GM18951 (cell line): ENCODE data around the gene JAK1.

ENCODE experiments used
- POLR2A ChIP-seq: IDR thresholded peaks from 4 replicates; pipeline ENCODE4 v1.6.1; 2011; ENCODE audit warnings: mild to moderate bottlenecking; ENCODE audit not compliant: insufficient read length, insufficient read depth; ENCODE audit errors: extremely low read depth
- in situ Hi-C: fragments of 300-500 bp; cut with MboI; formaldehyde crosslinking; loops from one replicate; pipeline ENCODE4 v1.12.0; 2022; ENCODE audit warnings: low sequenced_read_pairs, mixed read lengths, inconsistent platforms; ENCODE audit not compliant: unreplicated experiment

Gene JAK1

DNA sequence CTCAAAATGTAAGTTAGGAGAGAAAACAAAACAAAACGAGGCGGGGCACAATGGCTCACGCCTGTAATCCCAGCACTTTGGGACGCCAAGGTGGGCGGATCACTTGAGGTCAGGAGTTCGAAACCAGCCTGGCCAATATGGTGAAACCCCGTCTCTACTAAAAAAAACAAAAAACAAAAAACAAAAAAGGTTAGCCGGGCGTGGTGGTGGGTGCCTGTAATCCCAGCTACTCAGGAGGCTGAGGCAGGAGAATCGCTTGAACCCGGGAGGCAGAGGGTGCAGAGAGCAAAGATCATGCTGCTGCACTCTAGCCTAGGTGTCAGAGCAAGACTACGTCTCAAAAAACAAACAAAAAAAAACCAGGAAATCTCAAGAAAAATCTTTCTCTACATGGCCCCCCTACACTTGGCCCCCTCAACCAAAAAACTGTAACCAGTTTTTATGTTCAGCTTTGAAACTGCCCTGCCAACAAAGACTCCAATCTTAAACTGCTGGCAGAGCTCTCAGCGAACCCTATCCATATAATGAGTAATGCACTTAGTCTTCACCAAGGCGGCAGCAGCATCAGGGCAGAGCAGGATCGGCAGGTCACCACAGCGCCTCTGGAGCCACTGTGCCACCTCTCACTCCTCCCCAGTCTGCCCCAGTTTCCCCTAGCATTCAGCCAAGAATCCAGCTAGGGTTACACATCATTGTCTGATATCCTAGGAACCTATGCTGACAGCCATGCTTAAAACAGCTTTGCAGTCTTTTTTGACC, 71.7 kb downstream of the JAK1 start:
- TF ChIP-seq POLR2A: no peak
- in situ Hi-C loops: no loop called here

DNA sequence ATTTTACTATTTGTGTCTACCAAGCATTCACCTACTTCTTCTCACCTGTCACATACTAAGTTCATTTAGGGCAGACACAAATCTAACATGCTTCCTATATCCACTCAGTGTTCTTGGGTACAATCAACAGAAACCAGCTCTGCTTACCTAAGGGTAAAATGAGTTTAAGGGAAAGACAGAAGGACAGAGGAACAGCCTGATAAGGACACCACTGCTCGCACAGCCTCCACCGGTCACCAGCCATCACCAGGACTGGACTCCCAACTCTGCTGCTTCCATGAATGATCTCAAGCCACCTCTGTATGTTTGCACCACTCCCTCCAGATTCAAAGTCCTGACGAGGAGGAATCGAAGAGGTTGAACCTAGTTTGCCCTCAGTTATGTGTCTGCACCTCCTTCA, 72.4 kb downstream of the JAK1 start:
- TF ChIP-seq POLR2A: no peak
- in situ Hi-C loops: no loop called here

DNA sequence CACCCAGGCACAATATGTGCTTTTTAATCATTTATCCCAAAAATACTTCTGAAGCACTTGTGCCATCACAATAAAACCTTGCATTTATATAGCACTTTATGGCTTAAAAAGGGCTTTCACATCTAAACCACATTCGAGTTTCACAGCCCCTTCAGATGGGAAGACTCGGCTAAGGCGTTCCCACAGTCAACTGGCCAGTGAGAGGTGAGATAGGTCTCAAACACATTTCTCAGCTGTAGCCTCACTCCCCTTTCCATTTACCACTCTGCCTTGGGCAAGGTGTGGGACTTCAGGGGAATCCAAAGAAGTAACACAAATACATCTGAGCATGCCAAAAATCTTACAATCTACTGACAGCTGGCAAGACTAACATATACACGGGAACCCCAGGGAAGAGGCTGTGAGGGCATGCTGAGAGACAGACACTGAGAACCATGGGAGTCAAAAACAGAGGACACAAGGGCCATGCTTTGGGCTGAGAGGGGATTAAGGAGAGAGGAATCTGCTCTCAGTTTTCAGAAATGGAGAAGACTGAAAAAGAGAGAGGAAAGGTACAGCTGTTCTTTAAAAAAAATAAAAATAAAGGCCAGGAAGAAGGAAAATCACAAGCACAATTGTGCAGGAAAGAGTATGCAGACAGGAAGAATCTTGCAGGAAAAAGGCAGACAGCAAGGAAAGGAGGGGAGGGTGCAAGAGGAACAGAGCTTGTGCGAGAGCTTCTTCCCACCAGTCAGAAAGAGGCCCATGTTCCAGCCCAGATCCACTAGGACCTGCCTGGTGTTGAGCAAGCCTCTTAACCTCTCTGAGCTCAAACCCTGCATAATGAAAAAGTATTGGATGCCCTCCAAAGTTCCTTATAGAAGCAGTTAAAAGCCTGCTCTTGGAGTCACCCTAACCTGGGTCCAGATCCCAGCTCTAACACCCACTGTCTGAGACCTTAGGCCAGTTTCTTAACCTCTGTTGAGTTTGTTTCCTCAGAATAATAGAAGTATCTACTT, 73.5 kb downstream of the JAK1 start:
- no peak for TF ChIP-seq POLR2A
- in situ Hi-C loops: no loop called here

DNA sequence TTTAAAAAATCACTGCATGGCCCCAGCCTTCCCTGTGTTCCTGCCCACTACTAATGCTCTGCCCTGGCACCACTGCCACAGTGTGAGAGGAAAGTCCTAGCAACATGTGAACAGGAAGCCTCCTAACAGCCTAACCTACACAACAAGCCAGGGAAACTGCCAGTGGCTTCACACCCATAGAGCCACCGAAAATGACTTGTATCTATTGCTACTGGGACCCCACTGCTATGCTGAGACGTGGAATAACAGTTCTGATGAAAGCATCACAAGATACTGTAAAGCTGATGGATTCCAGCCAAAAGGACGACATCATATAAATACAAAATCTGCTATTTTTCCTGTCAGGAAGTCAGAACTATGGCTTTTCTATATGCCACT, 74.9 kb downstream of the JAK1 start:
- no peak for TF ChIP-seq POLR2A
- in situ Hi-C loops: no loop called here

DNA sequence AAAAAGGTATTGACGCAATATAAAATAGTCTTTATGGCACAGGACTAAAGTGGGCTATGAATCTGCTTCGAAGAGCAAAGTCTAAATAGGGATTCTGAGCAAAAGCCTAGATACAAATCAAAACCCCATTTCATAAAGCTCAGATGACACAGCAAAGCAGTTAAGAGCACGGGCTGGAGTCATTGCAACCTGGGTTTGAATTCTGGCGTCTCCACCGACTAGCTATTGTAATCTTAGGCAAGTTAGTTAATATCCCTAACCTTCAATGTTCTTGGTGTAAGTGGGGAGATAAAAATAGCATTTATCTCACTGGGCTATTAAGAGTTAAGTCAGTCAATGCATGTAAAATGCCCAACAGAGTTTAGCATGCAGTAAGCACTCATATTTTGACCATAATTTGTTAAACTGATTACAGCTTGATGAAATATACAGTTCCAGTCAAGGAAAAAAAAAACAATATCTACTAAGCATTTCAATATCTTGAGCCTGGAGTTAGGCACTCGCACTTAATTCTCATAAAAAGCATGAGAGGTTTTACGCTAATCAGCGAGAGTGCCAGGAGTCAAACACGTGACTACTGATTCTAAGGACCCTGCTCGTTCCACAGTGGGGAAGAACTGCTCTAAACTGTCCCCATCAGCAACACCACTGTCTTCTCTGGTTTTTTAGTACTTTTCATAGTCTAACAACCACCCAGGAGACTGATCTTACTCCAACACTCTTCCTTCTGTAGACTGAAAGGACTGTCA, 75.5 kb downstream of the JAK1 start:
- no peak for TF ChIP-seq POLR2A
- in situ Hi-C loops: no loop called here

DNA sequence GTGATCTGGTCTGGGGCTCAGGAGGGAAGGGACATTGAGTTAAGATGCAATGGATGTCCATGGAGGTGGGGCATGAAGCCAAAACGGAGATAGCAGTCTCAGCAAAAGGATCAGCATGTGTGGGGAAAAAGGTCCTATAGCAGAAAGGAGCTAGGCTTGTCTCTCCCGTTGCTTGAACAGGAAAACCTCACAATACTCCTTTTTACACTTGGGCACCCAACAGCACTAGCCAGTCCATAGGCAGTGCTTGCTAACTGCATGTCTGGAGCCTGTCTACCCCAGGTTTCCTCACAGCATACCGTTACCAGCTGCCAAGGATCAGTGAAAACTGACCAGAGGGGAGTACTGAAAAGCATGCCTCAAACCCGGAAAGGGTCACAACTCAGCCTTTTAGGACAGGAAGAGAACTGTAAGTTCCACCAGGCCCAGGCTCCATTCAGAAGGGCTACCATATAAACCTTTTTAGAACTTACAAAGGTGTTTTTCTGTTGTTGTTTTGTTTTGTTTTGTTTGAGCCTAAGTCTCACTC, 78.6 kb downstream of the JAK1 start:
- no peak for TF ChIP-seq POLR2A
- in situ Hi-C loops: no loop called here

DNA sequence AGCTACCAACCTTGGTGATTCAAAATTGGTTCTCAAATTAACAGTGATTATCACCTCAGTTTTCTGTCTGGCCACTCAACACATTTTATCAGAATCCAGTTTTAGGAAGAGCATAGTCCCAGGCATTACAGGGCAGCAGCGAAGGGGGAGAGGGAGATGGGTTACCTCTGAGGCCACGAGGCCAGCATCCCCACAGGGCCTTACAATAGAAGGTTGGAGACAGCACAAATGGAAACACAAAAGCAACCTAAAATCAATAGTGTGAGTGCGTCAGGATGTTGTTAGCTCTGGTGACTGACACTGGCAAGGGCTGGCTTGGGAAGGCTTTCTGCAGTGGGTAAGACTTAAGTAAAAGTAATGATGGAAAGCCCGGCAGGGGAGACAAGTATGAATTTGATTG, 79.5 kb downstream of the JAK1 start:
- no peak for TF ChIP-seq POLR2A
- in situ Hi-C loops: no loop called here

DNA sequence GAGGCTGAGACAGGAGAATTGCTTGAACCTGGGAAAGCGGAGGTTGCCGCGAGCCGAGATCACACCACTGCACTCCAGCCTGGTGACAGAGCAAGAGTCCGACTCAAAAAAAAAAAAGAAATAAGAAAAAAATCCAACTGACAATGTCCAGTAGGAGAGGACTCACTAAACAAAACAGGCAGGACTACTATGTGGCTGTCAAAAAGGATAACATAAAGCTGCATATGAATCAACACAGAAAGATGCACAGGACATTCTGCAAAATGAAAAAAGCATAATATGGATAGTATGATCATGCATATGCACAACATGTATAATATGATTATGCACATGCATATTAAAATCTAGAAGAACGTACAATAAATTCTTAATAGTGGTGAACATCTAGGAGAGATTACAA, 80.7 kb downstream of the JAK1 start:
- in situ Hi-C loops: no loop called here
- TF ChIP-seq POLR2A: no peak

DNA sequence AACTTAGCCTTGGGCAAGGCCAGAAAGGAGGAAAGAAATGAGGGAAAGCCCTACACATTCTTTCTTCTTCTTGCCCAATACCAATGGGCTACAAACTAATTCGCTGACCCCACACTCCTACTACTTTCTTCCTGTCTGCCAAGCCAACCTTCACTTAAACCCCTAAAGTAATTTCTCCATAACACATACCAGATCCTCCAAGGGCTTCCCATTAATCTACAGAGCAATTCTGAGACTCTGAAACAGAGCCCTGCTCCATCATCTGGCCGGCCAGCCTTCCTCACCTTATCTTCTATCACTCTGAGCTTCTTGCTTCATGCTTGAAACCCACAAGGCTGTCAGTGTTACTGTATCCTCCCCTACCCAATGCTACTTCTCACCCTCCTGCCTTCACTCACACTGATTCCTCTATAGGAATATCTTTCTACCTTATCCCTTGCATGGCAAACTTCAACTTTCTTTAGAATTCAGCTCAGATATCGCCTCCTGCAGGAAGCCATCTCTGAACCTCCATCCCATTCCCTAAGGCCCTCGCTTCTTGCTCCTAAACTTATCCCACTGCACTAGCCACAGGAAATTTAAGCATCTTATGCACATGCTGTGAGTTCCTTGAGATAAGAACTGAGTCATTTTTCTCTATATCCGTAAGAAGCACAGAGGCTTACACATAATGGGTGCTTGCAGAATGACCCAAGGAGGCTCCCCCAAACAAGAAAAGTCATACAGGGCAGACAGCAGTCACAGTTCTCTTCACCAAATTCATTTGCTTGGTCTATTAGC, 81.9 kb downstream of the JAK1 start:
- in situ Hi-C loops: no loop called here
- no peak for TF ChIP-seq POLR2A

DNA sequence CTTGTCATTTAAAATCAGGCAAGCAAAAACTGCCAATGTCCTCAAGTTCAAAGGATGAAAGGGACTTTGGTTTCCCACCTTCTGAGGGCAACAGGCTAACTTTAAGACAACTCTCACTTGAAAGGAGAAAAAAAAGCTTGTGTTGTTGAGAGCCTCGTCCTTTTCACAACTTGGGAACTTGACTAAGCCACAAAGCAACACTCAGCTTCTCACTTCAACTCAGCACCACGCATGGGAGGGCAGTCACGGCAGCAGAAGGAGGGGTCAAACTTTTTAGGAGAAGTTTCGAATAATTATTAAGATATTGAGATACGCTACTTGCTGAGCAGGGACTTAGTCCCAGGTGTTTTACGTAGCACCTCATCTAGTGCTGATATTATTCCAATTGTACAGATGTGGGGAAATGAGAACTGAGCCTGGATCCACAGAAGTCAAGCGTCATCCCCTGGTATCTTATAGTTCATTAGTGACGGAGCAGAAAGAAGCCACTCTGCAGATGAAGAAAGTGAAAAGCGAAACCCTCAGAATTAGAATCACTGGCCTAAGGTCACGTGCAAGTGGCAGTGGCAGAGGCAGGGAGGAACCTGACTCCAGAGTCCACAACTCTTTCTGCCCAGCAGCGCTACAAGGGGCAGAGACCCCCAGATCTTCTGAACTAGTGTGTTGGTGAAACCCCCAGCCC, 83.6 kb downstream of the JAK1 start:
- in situ Hi-C loops: no loop called here
- TF ChIP-seq POLR2A: no peak

DNA sequence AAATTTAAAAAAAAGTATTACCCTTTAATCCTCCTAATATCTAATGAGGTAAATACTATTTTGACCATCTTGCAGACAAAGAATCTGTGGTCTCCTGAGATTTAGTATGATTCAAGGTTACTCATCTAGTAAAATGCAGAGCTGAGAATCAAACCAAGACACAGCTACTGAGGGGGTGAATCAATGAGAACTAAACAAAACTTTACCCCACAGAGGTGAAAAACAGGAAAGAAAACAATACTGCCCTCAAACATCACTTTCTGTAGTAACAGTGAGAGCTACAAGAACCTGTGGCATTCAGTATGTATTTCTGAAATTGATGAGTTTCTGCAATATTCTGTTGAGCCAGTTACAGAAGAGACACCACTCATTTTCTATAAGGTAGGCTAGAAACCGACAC, 85.1 kb downstream of the JAK1 start:
- in situ Hi-C loops: no loop called here
- TF ChIP-seq POLR2A: no peak

DNA sequence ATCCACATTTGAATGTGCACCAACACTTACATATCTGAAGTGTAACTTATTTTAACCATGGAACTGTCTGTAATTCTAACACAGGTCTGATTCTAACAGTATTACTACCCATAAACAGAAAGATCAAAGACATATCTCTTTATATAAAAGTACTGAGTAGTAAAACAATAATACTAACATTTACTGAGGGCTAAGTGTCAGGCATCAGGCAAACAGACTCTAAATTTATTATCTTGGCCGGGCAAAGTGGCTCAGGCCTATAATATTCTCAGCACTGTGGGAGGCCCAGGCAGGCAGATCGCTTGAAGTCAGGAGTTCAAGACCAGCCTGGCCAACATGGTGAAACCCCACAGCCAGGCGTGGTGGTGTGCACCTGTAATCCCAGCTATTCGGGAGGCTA, 85.9 kb downstream of the JAK1 start:
- in situ Hi-C loops: no loop called here
- no peak for TF ChIP-seq POLR2A
